ENCODE data around the gene HYAL3.
"Not testable (repeated sequence)": the region's sequence is repeated elsewhere in the genome, so short reads cannot be mapped to it uniquely, and the experiment has no call there.

HYAL3 gene

GRCh38 chr3:50263478-50264382 is 35.5 kb downstream of the HYAL3 start:
- DNase-seq (ENCODE audit: insufficient read length, low spot score) (no peak), FAIRE-seq (no peak)
- no peak for TF ChIP-seq CTCF (IDR thresholded peaks at IDR 0.05; ENCODE audit: insufficient read depth, missing control alignments)

GRCh38 chr3:50262778-50263177 is 36.4 kb downstream of the HYAL3 start:
- no peak for TF ChIP-seq CTCF (IDR thresholded peaks at IDR 0.05; ENCODE audit: insufficient read depth, missing control alignments)
- DNase-seq (ENCODE audit: insufficient read length, low spot score) (no peak), FAIRE-seq (no peak)

- not testable (repeated sequence) for DNase-seq (ENCODE audit: insufficient read length, low spot score); FAIRE-seq
Measured at GRCh38 chr3:50262200-50262599, 37.0 kb downstream of the HYAL3 start.

GRCh38 chr3:50261505-50261904 is 37.7 kb downstream of the HYAL3 start:
- no peak for DNase-seq (ENCODE audit: insufficient read length, low spot score)
- no peak for TF ChIP-seq CTCF (IDR thresholded peaks at IDR 0.05; ENCODE audit: insufficient read depth, missing control alignments)
- FAIRE-seq: no peak

- no peak for TF ChIP-seq CTCF (IDR thresholded peaks at IDR 0.05; ENCODE audit: insufficient read depth, missing control alignments)
- DNase-seq (ENCODE audit: insufficient read length, low spot score) (no peak), FAIRE-seq (no peak)
Measured at GRCh38 chr3:50260942-50261441, 38.2 kb downstream of the HYAL3 start.

GRCh38 chr3:50260027-50260941 is 38.9 kb downstream of the HYAL3 start:
- peak; percentile 84 for TF ChIP-seq CTCF (IDR thresholded peaks at IDR 0.05; ENCODE audit: insufficient read depth, missing control alignments)
- DNase-seq (ENCODE audit: insufficient read length, low spot score) (peak; percentile 100), FAIRE-seq (no peak)

GRCh38 chr3:50259432-50260026 is 39.7 kb downstream of the HYAL3 start:
- no peak for FAIRE-seq
- no peak for DNase-seq (ENCODE audit: insufficient read length, low spot score)
- TF ChIP-seq CTCF (IDR thresholded peaks at IDR 0.05; ENCODE audit: insufficient read depth, missing control alignments): no peak
